ENCODE results near the gene NDUFAF2. TPM values are rescaled to one million over a fixed set of nuclear protein-coding genes. Genes with fewer than 3 reads are reported as not detected.

The NDUFAF2 gene
- total RNA-seq, 3 donors from 2014 or later (not counting 1 experiment from before 2014, with no cell fraction given), result 5.6 to 7.6 (median 7.0) TPM

DNA sequence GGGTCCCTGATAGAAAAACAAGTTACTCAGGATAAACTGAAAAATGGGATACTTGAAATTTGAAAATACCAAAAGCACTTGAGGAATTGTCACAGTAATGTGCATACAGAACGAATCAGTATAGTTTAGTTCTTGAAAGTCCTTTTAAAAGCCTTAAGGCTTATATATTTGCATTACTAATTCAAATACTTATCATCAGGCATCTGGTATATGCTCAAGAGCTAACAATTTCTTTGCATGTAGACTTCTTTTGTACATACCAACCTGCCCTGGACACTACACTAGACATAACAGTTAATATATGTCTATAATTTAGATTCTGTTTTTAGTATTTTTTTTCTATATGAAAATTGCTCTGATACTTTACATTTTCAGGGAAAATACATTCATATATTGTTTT is 174.1 kb downstream of the NDUFAF2 start:
- intact Hi-C loops (cut with micrococcal nuclease), result no loop called here
- Histone ChIP-seq H3K36me3 (ENCODE audit: control insufficient read depth, insufficient read depth, low read length) (no peaks in the 10 kb centered on the region), H3K27me3 (ENCODE audit: control insufficient read depth, insufficient read depth, low read length) (no peaks in the 10 kb centered on the region), H3K4me3 (ENCODE audit: low read length) (no peak overlapping the region), H3K9me3 (ENCODE audit: control insufficient read depth, insufficient read depth, low read length) (no peaks in the 10 kb centered on the region), H3K4me1 (ENCODE audit: control insufficient read depth, insufficient read depth, low read length) (no peaks in the 10 kb centered on the region), H3K27ac (ENCODE audit: low read length) (no peak overlapping the region)
- WGBS (ENCODE audit: insufficient coverage), result no CpG with 5 or more reads among the region's 1 CpG
- TF ChIP-seq CTCF (IDR thresholded peaks at IDR 0.05), result no peak
- Mint-ChIP-seq H3K4me1 (no peaks in the 10 kb centered on the region), H3K9me3 (no peaks in the 10 kb centered on the region), H3K27me3 (ENCODE audit: low read depth in 2 of 2) (no peaks in the 10 kb centered on the region), H3K36me3 (peaks cover 6% of the 10 kb centered on the region), H3K4me3 (no peak overlapping the region), H3K27ac (no peak overlapping the region)
- DNase-seq (no peak), ATAC-seq (no peak)

DNA sequence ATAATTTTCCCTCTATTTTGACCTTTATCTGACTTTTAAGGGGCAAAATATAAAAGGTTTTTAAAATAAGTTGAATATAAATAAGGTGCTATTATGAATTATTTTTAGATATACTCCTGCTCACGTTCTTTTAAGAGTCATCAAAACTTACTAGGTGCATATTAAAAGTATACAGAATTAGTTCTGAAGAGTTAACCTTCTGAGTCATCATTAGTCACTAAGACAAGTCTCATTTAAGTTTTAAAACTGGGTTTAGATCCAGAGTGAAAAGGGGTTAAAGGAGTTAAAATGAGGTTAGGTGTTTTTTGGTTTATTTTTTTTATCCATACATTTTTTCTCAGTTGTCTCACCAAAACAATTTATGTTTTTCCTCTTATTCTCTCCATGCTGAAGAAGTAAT is 175.5 kb downstream of the NDUFAF2 start:
- WGBS (ENCODE audit: insufficient coverage), result no CpG with 5 or more reads among the region's 1 CpG
- Mint-ChIP-seq H3K4me1 (no peaks in the 10 kb centered on the region), H3K9me3 (no peaks in the 10 kb centered on the region), H3K4me3 (no peak overlapping the region), H3K27ac (no peak overlapping the region), H3K36me3 (no peaks in the 10 kb centered on the region), H3K27me3 (ENCODE audit: low read depth in 2 of 2) (no peaks in the 10 kb centered on the region)
- no peak for TF ChIP-seq CTCF (IDR thresholded peaks at IDR 0.05)
- ATAC-seq, result no peak
- no peaks in the 10 kb centered on the region for H3K9me3 ChIP-seq (ENCODE audit: control insufficient read depth, insufficient read depth, low read length)
- no peak for DNase-seq
- H3K36me3 ChIP-seq (ENCODE audit: control insufficient read depth, insufficient read depth, low read length), result no peaks in the 10 kb centered on the region
- no peaks in the 10 kb centered on the region for H3K27me3 ChIP-seq (ENCODE audit: control insufficient read depth, insufficient read depth, low read length)
- H3K4me1 ChIP-seq (ENCODE audit: control insufficient read depth, insufficient read depth, low read length), result no peaks in the 10 kb centered on the region
- intact Hi-C loops (cut with micrococcal nuclease), result no loop called here
- no peak overlapping the region for H3K4me3 ChIP-seq (ENCODE audit: low read length)
- H3K27ac ChIP-seq (ENCODE audit: low read length), result no peak overlapping the region

- no peak for ATAC-seq
- DNase-seq, result no peak
- Histone ChIP-seq H3K9me3 (ENCODE audit: control insufficient read depth, insufficient read depth, low read length) (no peaks in the 10 kb centered on the region), H3K27me3 (ENCODE audit: control insufficient read depth, insufficient read depth, low read length) (no peaks in the 10 kb centered on the region), H3K4me3 (ENCODE audit: low read length) (no peak overlapping the region), H3K36me3 (ENCODE audit: control insufficient read depth, insufficient read depth, low read length) (no peaks in the 10 kb centered on the region), H3K27ac (ENCODE audit: low read length) (no peak overlapping the region), H3K4me1 (ENCODE audit: control insufficient read depth, insufficient read depth, low read length) (no peaks in the 10 kb centered on the region)
- 100% methylated on average over 1 of the region's 4 CpGs for WGBS (ENCODE audit: insufficient coverage)
- no peaks in the 10 kb centered on the region for H3K4me1 Mint-ChIP-seq
- H3K27ac Mint-ChIP-seq, result no peak overlapping the region
- H3K9me3 Mint-ChIP-seq, result peaks cover 0 to 3% of the 10 kb centered on the region in 2 donors
- no peak for TF ChIP-seq CTCF (IDR thresholded peaks at IDR 0.05)
- intact Hi-C loops (cut with micrococcal nuclease), result no loop called here
- H3K4me3 Mint-ChIP-seq, result no peak overlapping the region
- H3K27me3 Mint-ChIP-seq (ENCODE audit: low read depth in 2 of 2), result no peaks in the 10 kb centered on the region
- H3K36me3 Mint-ChIP-seq, result peaks cover 7% of the 10 kb centered on the region
These were observed 178.1 kb downstream of the NDUFAF2 start for GRCh38 chr5:61123145-61123544.

DNA sequence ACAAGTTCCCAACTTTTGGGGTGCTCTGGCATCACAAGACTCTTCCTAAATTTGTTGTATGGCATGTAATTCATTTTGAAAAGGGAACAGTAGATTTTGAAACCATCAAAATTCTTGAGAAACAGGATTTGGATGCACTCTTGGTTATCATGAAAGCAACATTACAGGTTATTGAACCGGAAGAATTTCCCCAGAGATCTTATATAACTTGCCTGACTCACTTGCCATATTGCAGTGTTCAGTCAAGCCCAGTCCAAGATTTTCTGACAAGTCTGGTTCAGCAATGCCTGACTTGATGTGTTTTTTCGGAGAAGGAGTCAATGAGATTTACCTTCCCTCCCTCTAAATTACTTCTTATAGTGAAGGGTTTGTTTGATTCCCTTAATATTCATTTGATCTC is 185.3 kb downstream of the NDUFAF2 start:
- Mint-ChIP-seq H3K36me3 (peaks cover 7% of the 10 kb centered on the region), H3K4me1 (no peaks in the 10 kb centered on the region), H3K9me3 (peaks cover 0 to 3% of the 10 kb centered on the region in 2 donors), H3K27ac (no peak overlapping the region), H3K4me3 (no peak overlapping the region), H3K27me3 (ENCODE audit: low read depth in 2 of 2) (no peaks in the 10 kb centered on the region)
- Histone ChIP-seq H3K4me1 (ENCODE audit: control insufficient read depth, insufficient read depth, low read length) (no peaks in the 10 kb centered on the region), H3K27me3 (ENCODE audit: control insufficient read depth, insufficient read depth, low read length) (no peaks in the 10 kb centered on the region), H3K36me3 (ENCODE audit: control insufficient read depth, insufficient read depth, low read length) (no peaks in the 10 kb centered on the region), H3K9me3 (ENCODE audit: control insufficient read depth, insufficient read depth, low read length) (no peaks in the 10 kb centered on the region), H3K4me3 (ENCODE audit: low read length) (no peak overlapping the region), H3K27ac (ENCODE audit: low read length) (no peak overlapping the region)
- TF ChIP-seq CTCF (IDR thresholded peaks at IDR 0.05), result no peak
- ATAC-seq (no peak), DNase-seq (no peak)
- 100% methylated on average over 1 of the region's 2 CpGs for WGBS (ENCODE audit: insufficient coverage)
- intact Hi-C loops (cut with micrococcal nuclease), result no loop called here

All from natural killer cell (primary cell).